ENCODE measurements around the gene LTBP1.

The LTBP1 gene

GRCh38 chr2:32962690-32963089 is 15.9 kb downstream of the LTBP1 start:
- DNase-seq: no peak
- Histone ChIP-seq H3K14ac (ENCODE audit: low read length) (no peak overlapping the region), H3K9me3 (ENCODE audit: insufficient read depth, low read depth, low read length) (no peaks in the 10 kb centered on the region), H2BK5ac (ENCODE audit: low read depth, low read length, poor library complexity) (no peak overlapping the region), H3K4me1 (ENCODE audit: control insufficient read depth in 1 of 2, insufficient read depth in 2 of 2, low read length in 2 of 2) (no peaks in the 10 kb centered on the region), H3K4me3 (ENCODE audit: low read depth, low read length) (no peak overlapping the region), H4K12ac (ENCODE audit: low read depth, low read length) (peak overlapping the region; percentile 54), H3K4ac (ENCODE audit: low read depth, low read length) (no peak overlapping the region), H3K9ac (ENCODE audit: low read length) (no peak overlapping the region), H3K18ac (ENCODE audit: low read length) (no peak overlapping the region), H3K79me1 (ENCODE audit: low read length) (no peaks in the 10 kb centered on the region), H4K8ac (ENCODE audit: low read depth, low read length) (no peak overlapping the region), H3K27me3 (ENCODE audit: insufficient read depth, low read length) (no peaks in the 10 kb centered on the region), H3K79me2 (ENCODE audit: control insufficient read depth, insufficient read depth, low read length, poor library complexity) (no peaks in the 10 kb centered on the region), H4K91ac (ENCODE audit: low read depth, low read length) (no peak overlapping the region), H3K27ac (ENCODE audit: low read depth, low read length) (no peak overlapping the region), H2BK120ac (ENCODE audit: insufficient read depth, low read length, poor library complexity) (no peak overlapping the region), H3K4me2 (ENCODE audit: low read length) (no peak overlapping the region), H2AFZ (ENCODE audit: insufficient read depth, low read length, poor library complexity) (no peak overlapping the region), H3K36me3 (ENCODE audit: control insufficient read depth in 1 of 2, insufficient read depth in 2 of 2, low read length in 2 of 2) (no peaks in the 10 kb centered on the region), H3K23ac (ENCODE audit: low read length) (no peak overlapping the region), H2AK5ac (ENCODE audit: low read length) (no peak overlapping the region), H2BK12ac (ENCODE audit: low read length) (no peak overlapping the region)
- WGBS (ENCODE audit: extremely low coverage, insufficient coverage, insufficient read length): no CpG with 5 or more reads among the region's 3 CpGs

- no peaks in the 10 kb centered on the region for H3K79me2 ChIP-seq (ENCODE audit: control insufficient read depth, insufficient read depth, low read length, poor library complexity)
Observed at GRCh38 chr2:32963941-32964340, 17.2 kb downstream of the LTBP1 start.

GRCh38 chr2:32965523-32966171 is 18.9 kb downstream of the LTBP1 start:
- no peak for DNase-seq
- Histone ChIP-seq H2BK12ac (ENCODE audit: low read length) (no peak overlapping the region), H3K9me3 (ENCODE audit: insufficient read depth, low read depth, low read length) (no peaks in the 10 kb centered on the region), H3K4me1 (ENCODE audit: control insufficient read depth in 1 of 2, insufficient read depth in 2 of 2, low read length in 2 of 2) (no peaks in the 10 kb centered on the region), H2AK5ac (ENCODE audit: low read length) (no peak overlapping the region), H3K36me3 (ENCODE audit: control insufficient read depth in 1 of 2, insufficient read depth in 2 of 2, low read length in 2 of 2) (no peaks in the 10 kb centered on the region), H3K79me1 (ENCODE audit: low read length) (no peaks in the 10 kb centered on the region), H3K4me3 (ENCODE audit: low read depth, low read length) (no peak overlapping the region), H3K4ac (ENCODE audit: low read depth, low read length) (no peak overlapping the region), H2AFZ (ENCODE audit: insufficient read depth, low read length, poor library complexity) (no peak overlapping the region), H3K27me3 (ENCODE audit: insufficient read depth, low read length) (no peaks in the 10 kb centered on the region), H3K79me2 (ENCODE audit: control insufficient read depth, insufficient read depth, low read length, poor library complexity) (no peaks in the 10 kb centered on the region), H4K91ac (ENCODE audit: low read depth, low read length) (no peak overlapping the region), H2BK120ac (ENCODE audit: insufficient read depth, low read length, poor library complexity) (no peak overlapping the region), H3K14ac (ENCODE audit: low read length) (no peak overlapping the region), H2BK5ac (ENCODE audit: low read depth, low read length, poor library complexity) (no peak overlapping the region), H3K27ac (ENCODE audit: low read depth, low read length) (no peak overlapping the region), H3K18ac (ENCODE audit: low read length) (no peak overlapping the region), H3K4me2 (ENCODE audit: low read length) (no peak overlapping the region), H4K8ac (ENCODE audit: low read depth, low read length) (no peak overlapping the region), H3K9ac (ENCODE audit: low read length) (no peak overlapping the region), H3K23ac (ENCODE audit: low read length) (no peak overlapping the region), H4K12ac (ENCODE audit: low read depth, low read length) (no peak overlapping the region)
- no CpG with 5 or more reads among the region's 2 CpGs for WGBS (ENCODE audit: extremely low coverage, insufficient coverage, insufficient read length)

More at GRCh38 chr2:32963941-32964340, 17.2 kb downstream of the LTBP1 start:
- H3K14ac ChIP-seq (ENCODE audit: low read length): no peak overlapping the region
- H3K9me3 ChIP-seq (ENCODE audit: insufficient read depth, low read depth, low read length): no peaks in the 10 kb centered on the region
- H3K4me2 ChIP-seq (ENCODE audit: low read length): no peak overlapping the region
- H3K18ac ChIP-seq (ENCODE audit: low read length): no peak overlapping the region
- no peak overlapping the region for H3K4ac ChIP-seq (ENCODE audit: low read depth, low read length)
- no peak overlapping the region for H4K8ac ChIP-seq (ENCODE audit: low read depth, low read length)
- no peak overlapping the region for H2AFZ ChIP-seq (ENCODE audit: insufficient read depth, low read length, poor library complexity)
- no peak overlapping the region for H4K12ac ChIP-seq (ENCODE audit: low read depth, low read length)
- H3K4me1 ChIP-seq (ENCODE audit: control insufficient read depth in 1 of 2, insufficient read depth in 2 of 2, low read length in 2 of 2): no peaks in the 10 kb centered on the region
- H4K91ac ChIP-seq (ENCODE audit: low read depth, low read length): no peak overlapping the region
- WGBS (ENCODE audit: extremely low coverage, insufficient coverage, insufficient read length): no CpG with 5 or more reads among the region's 3 CpGs
- no peak overlapping the region for H3K27ac ChIP-seq (ENCODE audit: low read depth, low read length)
- no peak overlapping the region for H2BK5ac ChIP-seq (ENCODE audit: low read depth, low read length, poor library complexity)
- no peak overlapping the region for H2AK5ac ChIP-seq (ENCODE audit: low read length)
- H2BK12ac ChIP-seq (ENCODE audit: low read length): no peak overlapping the region
- no peak overlapping the region for H3K9ac ChIP-seq (ENCODE audit: low read length)
- no peak overlapping the region for H3K4me3 ChIP-seq (ENCODE audit: low read depth, low read length)
- H2BK120ac ChIP-seq (ENCODE audit: insufficient read depth, low read length, poor library complexity): no peak overlapping the region
- DNase-seq: no peak
- H3K36me3 ChIP-seq (ENCODE audit: control insufficient read depth in 1 of 2, insufficient read depth in 2 of 2, low read length in 2 of 2): no peaks in the 10 kb centered on the region
- H3K27me3 ChIP-seq (ENCODE audit: insufficient read depth, low read length): no peaks in the 10 kb centered on the region
- no peaks in the 10 kb centered on the region for H3K79me1 ChIP-seq (ENCODE audit: low read length)
- no peak overlapping the region for H3K23ac ChIP-seq (ENCODE audit: low read length)

- Histone ChIP-seq H4K12ac (ENCODE audit: low read depth, low read length) (no peak overlapping the region), H2AK5ac (ENCODE audit: low read length) (no peak overlapping the region), H2BK5ac (ENCODE audit: low read depth, low read length, poor library complexity) (no peak overlapping the region), H4K91ac (ENCODE audit: low read depth, low read length) (no peak overlapping the region), H3K79me2 (ENCODE audit: control insufficient read depth, insufficient read depth, low read length, poor library complexity) (no peaks in the 10 kb centered on the region), H3K4me3 (ENCODE audit: low read depth, low read length) (no peak overlapping the region), H3K4ac (ENCODE audit: low read depth, low read length) (no peak overlapping the region), H3K9me3 (ENCODE audit: insufficient read depth, low read depth, low read length) (no peaks in the 10 kb centered on the region), H3K27ac (ENCODE audit: low read depth, low read length) (no peak overlapping the region), H3K36me3 (ENCODE audit: control insufficient read depth in 1 of 2, insufficient read depth in 2 of 2, low read length in 2 of 2) (no peaks in the 10 kb centered on the region), H3K9ac (ENCODE audit: low read length) (no peak overlapping the region), H4K8ac (ENCODE audit: low read depth, low read length) (no peak overlapping the region), H2AFZ (ENCODE audit: insufficient read depth, low read length, poor library complexity) (no peak overlapping the region), H3K18ac (ENCODE audit: low read length) (no peak overlapping the region), H2BK120ac (ENCODE audit: insufficient read depth, low read length, poor library complexity) (no peak overlapping the region), H3K4me1 (ENCODE audit: control insufficient read depth in 1 of 2, insufficient read depth in 2 of 2, low read length in 2 of 2) (no peaks in the 10 kb centered on the region), H3K14ac (ENCODE audit: low read length) (no peak overlapping the region), H3K27me3 (ENCODE audit: insufficient read depth, low read length) (no peaks in the 10 kb centered on the region), H3K79me1 (ENCODE audit: low read length) (no peaks in the 10 kb centered on the region), H3K23ac (ENCODE audit: low read length) (no peak overlapping the region), H3K4me2 (ENCODE audit: low read length) (no peak overlapping the region), H2BK12ac (ENCODE audit: low read length) (no peak overlapping the region)
- no CpG with 5 or more reads among the region's 2 CpGs for WGBS (ENCODE audit: extremely low coverage, insufficient coverage, insufficient read length)
- no peak for DNase-seq
Observed at GRCh38 chr2:32969444-32970162, 22.9 kb downstream of the LTBP1 start.
